GM23338 (cell line): ENCODE data around the gene SLC8A1. TPM values are rescaled to one million over a fixed set of nuclear protein-coding genes. Genes with fewer than 3 reads are reported as not detected.

Source experiments
- ATAC-seq: fragments of 200-7000 bp; cut with Tn5 transposase; 3 replicates; pipeline ENCODE4 v1.9.1; 2020
- DNase-seq: peaks from one replicate; pipeline ENCODE4 v3.0.0-alpha.2; 2015; ENCODE audit warnings: low spot score
- H2AFZ ChIP-seq: fragments of 200-600 bp; sonication (generic); 2 replicates; pipeline ENCODE4 v1.8.0; 2016; ENCODE audit warnings: antibody characterized with exemption, mild to moderate bottlenecking, moderate library complexity
- H3F3A ChIP-seq: fragments of 200-600 bp; sonication (generic); replicated peaks from 2 replicates; pipeline ENCODE4 v1.8.0; 2017; ENCODE audit warnings: antibody characterized with exemption, mixed run types, low read depth
- H3K27ac ChIP-seq: fragments of 200-600 bp; sonication (generic); 2 replicates; pipeline ENCODE4 v1.6.1; 2016; ENCODE audit warnings: low read depth
- H3K27me3 ChIP-seq: fragments of 200-600 bp; sonication (generic); 2 replicates; pipeline ENCODE4 v1.8.0; 2016; ENCODE audit warnings: mild to moderate bottlenecking, mixed run types, moderate library complexity; ENCODE audit not compliant: insufficient read depth
- H3K36me3 ChIP-seq: fragments of 200-600 bp; sonication (generic); 2 replicates; pipeline ENCODE4 v1.8.0; 2016; ENCODE audit warnings: mild to moderate bottlenecking; ENCODE audit not compliant: insufficient read depth
- H3K4me1 ChIP-seq: fragments of 200-600 bp; sonication (generic); 2 replicates; pipeline ENCODE4 v1.8.0; 2016; ENCODE audit warnings: mild to moderate bottlenecking, moderate library complexity; ENCODE audit not compliant: insufficient read depth
- H3K4me2 ChIP-seq: fragments of 200-600 bp; sonication (generic); 2 replicates; pipeline ENCODE4 v1.7.1; 2017; ENCODE audit warnings: mixed run types
- H3K4me3 ChIP-seq: fragments of 200-600 bp; sonication (generic); 2 replicates; pipeline ENCODE4 v1.6.1; 2016; ENCODE audit warnings: mixed run types
- H3K79me2 ChIP-seq: fragments of 200-600 bp; sonication (generic); replicated peaks from 2 replicates; pipeline ENCODE4 v1.8.0; 2017; ENCODE audit warnings: mild to moderate bottlenecking; ENCODE audit not compliant: insufficient read depth
- H3K9me2 ChIP-seq: fragments of 200-600 bp; sonication (generic); 2 replicates; pipeline ENCODE4 v1.8.0; 2017; ENCODE audit not compliant: insufficient read depth
- H4K20me1 ChIP-seq: fragments of 200-600 bp; sonication (generic); replicated peaks from 2 replicates; pipeline ENCODE4 v1.8.0; 2017; ENCODE audit warnings: mild to moderate bottlenecking; ENCODE audit not compliant: insufficient read depth
- H3K27ac Mint-ChIP-seq: 2 replicates; pipeline ENCODE4 v1.8.0; 2020; ENCODE audit warnings: inconsistent platforms, mild to moderate bottlenecking, moderate library complexity, mixed read lengths
- H3K27me3 Mint-ChIP-seq: 3 replicates; pipeline ENCODE4 v1.8.0; 2022; ENCODE audit warnings: low read depth, mild to moderate bottlenecking, moderate library complexity, mixed read lengths, inconsistent platforms; ENCODE audit not compliant: insufficient read depth, poor library complexity
- H3K36me3 Mint-ChIP-seq: 3 replicates; pipeline ENCODE4 v1.8.0; 2021; ENCODE audit warnings: low read depth, mild to moderate bottlenecking, inconsistent platforms, moderate library complexity, mixed read lengths
- H3K4me1 Mint-ChIP-seq: 3 replicates; pipeline ENCODE4 v1.8.0; 2020; ENCODE audit warnings: mild to moderate bottlenecking, inconsistent platforms, mixed read lengths
- H3K4me3 Mint-ChIP-seq: 3 replicates; pipeline ENCODE4 v1.8.0; 2021; ENCODE audit warnings: moderate library complexity, mild to moderate bottlenecking, inconsistent platforms, mixed read lengths
- H3K9me3 Mint-ChIP-seq: 3 replicates; pipeline ENCODE4 v1.8.0; 2020; ENCODE audit warnings: moderate library complexity, mild to moderate bottlenecking, inconsistent platforms, mixed read lengths
- CREB1 ChIP-seq: fragments of 250-450 bp; sonication (Bioruptor Pico); IDR thresholded peaks from 2 replicates; pipeline ENCODE4 v1.5.0; 2020; ENCODE audit warnings: low read depth, mild to moderate bottlenecking, moderate library complexity
- ETS1 ChIP-seq: IDR thresholded peaks from 2 replicates; pipeline ENCODE4 v1.6.1; 2016; ENCODE audit warnings: antibody characterized with exemption
- EZH2 ChIP-seq: fragments of 200-600 bp; sonication (generic); IDR thresholded peaks from one replicate; pipeline ENCODE4 v1.8.0; 2017; ENCODE audit warnings: antibody characterized with exemption, mild to moderate bottlenecking, low read depth; ENCODE audit not compliant: unreplicated experiment
- EZH2phosphoT487 ChIP-seq: fragments of 200-600 bp; sonication (generic); IDR thresholded peaks from one replicate; pipeline ENCODE4 v1.8.1; 2018; ENCODE audit warnings: antibody characterized with exemption; ENCODE audit not compliant: unreplicated experiment
- JUNB ChIP-seq: IDR thresholded peaks from one replicate; pipeline ENCODE4 v1.6.1; 2016; ENCODE audit warnings: antibody characterized with exemption; ENCODE audit not compliant: unreplicated experiment
- POLR2AphosphoS5 ChIP-seq: IDR thresholded peaks from 2 replicates; pipeline ENCODE4 v1.6.1; 2016; ENCODE audit warnings: antibody characterized with exemption, low read depth
- REST ChIP-seq: IDR thresholded peaks from one replicate; pipeline ENCODE4 v1.6.1; 2018; ENCODE audit warnings: antibody characterized with exemption; ENCODE audit not compliant: unreplicated experiment
- ZNF331 ChIP-seq: fragments of 250-450 bp; sonication (Bioruptor Pico); IDR thresholded peaks from 2 replicates; pipeline ENCODE4 v1.5.0; 2020; ENCODE audit warnings: low read depth, mild to moderate bottlenecking, moderate library complexity
- polyA plus RNA-seq: library from polyadenylated mRNA; unstranded; fragments of >200 nt; fragmentation: Nextera tagmentation; extraction: Ambion mirVana; gene quantifications from 2 replicates; pipeline ENCODE4 v1.2.1, GENCODE V29; 2016
- total RNA-seq: library from RNA; depleted of rRNA; stranded (reverse); fragments of >200 nt; shearing (Covaris generic); gene quantifications from 2 replicates; pipeline ENCODE4 v1.2.3, GENCODE V29; 2014
- TF ChIP-seq, protein P1 (sequence below), 2 experiments: fragments of 200-600 bp in 1 of 2; sonication (generic) in 1 of 2; conservative IDR thresholded peaks; 2 replicates each; pipeline versions ENCODE4 v1.5.1 to v1.6.1; 2016 to 2017; ENCODE audit warnings: antibody characterized with exemption in 2 of 2, low read depth in 2 of 2, mild to moderate bottlenecking in 2 of 2, moderate library complexity in 1 of 2

SLC8A1 gene
- total and polyA plus RNA-seq, 2 experiments from 2014 or later: 2.5 to 3.3 TPM

DNA sequence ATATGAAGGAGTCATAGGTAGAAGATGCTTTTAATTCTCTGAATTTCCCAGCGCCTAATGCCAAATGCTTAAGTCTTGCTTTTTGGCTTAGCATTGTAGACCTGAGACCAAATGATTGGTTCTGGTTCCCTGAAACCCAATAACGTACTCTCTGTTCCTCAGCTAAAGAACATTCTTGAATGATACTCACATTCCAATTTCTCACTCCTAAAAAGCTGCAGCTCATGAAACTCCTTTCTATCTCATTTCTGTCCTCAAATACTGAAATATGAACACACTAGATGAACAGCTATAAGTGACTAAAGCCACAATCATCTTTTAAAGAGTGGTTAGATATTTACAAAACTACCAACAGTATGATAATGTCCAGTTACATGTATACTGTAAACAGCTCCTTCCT lies 272.1 kb downstream of the SLC8A1 start:
- Histone ChIP-seq H4K20me1 (no peaks in the 10 kb centered on the region), H3K9me2 (no peaks in the 10 kb centered on the region), H3K79me2 (no peaks in the 10 kb centered on the region), H3K4me2 (no peak overlapping the region), H3K36me3 (no peaks in the 10 kb centered on the region), H3K27ac (no peak overlapping the region), H3K4me3 (no peak overlapping the region), H3K4me1 (no peaks in the 10 kb centered on the region), H2AFZ (no peak overlapping the region), H3K27me3 (no peaks in the 10 kb centered on the region), H3F3A (no peaks in the 10 kb centered on the region)
- H3K9me3 Mint-ChIP-seq: no peaks in the 10 kb centered on the region
- H3K4me3 Mint-ChIP-seq: no peak overlapping the region
- DNase-seq (no peak), ATAC-seq (no peak)
- H3K27me3 Mint-ChIP-seq: no peaks in the 10 kb centered on the region
- no peaks in the 10 kb centered on the region for H3K36me3 Mint-ChIP-seq
- TF ChIP-seq EZH2 (no peak), ZNF331 (CRISPR knock-in tag) (no peak), POLR2AphosphoS5 (no peak)
- no peak overlapping the region for H3K27ac Mint-ChIP-seq
- H3K4me1 Mint-ChIP-seq: 0 out of 3 replicates have a peak, but pooled peaks cover 2% of the 10 kb centered on the region

- Mint-ChIP-seq H3K9me3 (no peaks in the 10 kb centered on the region), H3K4me1 (0 out of 3 replicates have a peak, but pooled peaks cover 2% of the 10 kb centered on the region), H3K27ac (no peak overlapping the region), H3K4me3 (no peak overlapping the region), H3K36me3 (no peaks in the 10 kb centered on the region), H3K27me3 (no peaks in the 10 kb centered on the region)
- H2AFZ ChIP-seq: no peak overlapping the region
- ATAC-seq: no peak
- H3K4me1 ChIP-seq: no peaks in the 10 kb centered on the region
- no peaks in the 10 kb centered on the region for H4K20me1 ChIP-seq
- H3K4me2 ChIP-seq: no peak overlapping the region
- H3K27me3 ChIP-seq: no peaks in the 10 kb centered on the region
- no peak for DNase-seq
- no peaks in the 10 kb centered on the region for H3F3A ChIP-seq
- H3K27ac ChIP-seq: no peak overlapping the region
- no peaks in the 10 kb centered on the region for H3K9me2 ChIP-seq
- H3K36me3 ChIP-seq: no peaks in the 10 kb centered on the region
- no peak overlapping the region for H3K4me3 ChIP-seq
- H3K79me2 ChIP-seq: no peaks in the 10 kb centered on the region
- TF ChIP-seq JUNB: no peak
- no peak for TF ChIP-seq EZH2phosphoT487
- no peak for TF ChIP-seq REST
- TF ChIP-seq, protein P1, sequence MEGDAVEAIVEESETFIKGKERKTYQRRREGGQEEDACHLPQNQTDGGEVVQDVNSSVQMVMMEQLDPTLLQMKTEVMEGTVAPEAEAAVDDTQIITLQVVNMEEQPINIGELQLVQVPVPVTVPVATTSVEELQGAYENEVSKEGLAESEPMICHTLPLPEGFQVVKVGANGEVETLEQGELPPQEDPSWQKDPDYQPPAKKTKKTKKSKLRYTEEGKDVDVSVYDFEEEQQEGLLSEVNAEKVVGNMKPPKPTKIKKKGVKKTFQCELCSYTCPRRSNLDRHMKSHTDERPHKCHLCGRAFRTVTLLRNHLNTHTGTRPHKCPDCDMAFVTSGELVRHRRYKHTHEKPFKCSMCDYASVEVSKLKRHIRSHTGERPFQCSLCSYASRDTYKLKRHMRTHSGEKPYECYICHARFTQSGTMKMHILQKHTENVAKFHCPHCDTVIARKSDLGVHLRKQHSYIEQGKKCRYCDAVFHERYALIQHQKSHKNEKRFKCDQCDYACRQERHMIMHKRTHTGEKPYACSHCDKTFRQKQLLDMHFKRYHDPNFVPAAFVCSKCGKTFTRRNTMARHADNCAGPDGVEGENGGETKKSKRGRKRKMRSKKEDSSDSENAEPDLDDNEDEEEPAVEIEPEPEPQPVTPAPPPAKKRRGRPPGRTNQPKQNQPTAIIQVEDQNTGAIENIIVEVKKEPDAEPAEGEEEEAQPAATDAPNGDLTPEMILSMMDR (conservative IDR thresholded peaks at IDR 0.05; ENCODE audit: low read depth in 2 of 2): no peak
- TF ChIP-seq CREB1 (CRISPR knock-in tag): no peak
- TF ChIP-seq ZNF331 (CRISPR knock-in tag): no peak
- TF ChIP-seq EZH2: no peak
- no peak for TF ChIP-seq ETS1
These were observed 272.9 kb downstream of the SLC8A1 start for GRCh38 chr2:40178971-40179370.
